GM13976 (cell line): ENCODE measurements around the gene GDF7.
"Not testable (repeated sequence)": the region's sequence is repeated elsewhere in the genome, so short reads cannot be mapped to it uniquely, and the experiment has no call there.

Experiments
- DNase-seq: peaks from one replicate; pipeline ENCODE4 v3.0.0; 2012; ENCODE audit warnings: low spot score
- in situ Hi-C: fragments of 300-500 bp; cut with MboI; formaldehyde crosslinking; loops from one replicate; pipeline ENCODE4 v1.12.0; 2022; ENCODE audit warnings: low sequenced_read_pairs, mixed read lengths, inconsistent platforms; ENCODE audit not compliant: unreplicated experiment
- TF ChIP-seq, protein P1 (sequence below): IDR thresholded peaks from 2 replicates; pipeline ENCODE4 v1.5.1; 2012; ENCODE audit warnings: borderline replicate concordance, mild to moderate bottlenecking; ENCODE audit not compliant: insufficient read depth; ENCODE audit errors: extremely low read depth, missing control alignments, control extremely low read depth

Gene GDF7

GRCh38 chr2:20706217-20706616, 39.3 kb downstream of the GDF7 start:
- TF ChIP-seq, protein P1, sequence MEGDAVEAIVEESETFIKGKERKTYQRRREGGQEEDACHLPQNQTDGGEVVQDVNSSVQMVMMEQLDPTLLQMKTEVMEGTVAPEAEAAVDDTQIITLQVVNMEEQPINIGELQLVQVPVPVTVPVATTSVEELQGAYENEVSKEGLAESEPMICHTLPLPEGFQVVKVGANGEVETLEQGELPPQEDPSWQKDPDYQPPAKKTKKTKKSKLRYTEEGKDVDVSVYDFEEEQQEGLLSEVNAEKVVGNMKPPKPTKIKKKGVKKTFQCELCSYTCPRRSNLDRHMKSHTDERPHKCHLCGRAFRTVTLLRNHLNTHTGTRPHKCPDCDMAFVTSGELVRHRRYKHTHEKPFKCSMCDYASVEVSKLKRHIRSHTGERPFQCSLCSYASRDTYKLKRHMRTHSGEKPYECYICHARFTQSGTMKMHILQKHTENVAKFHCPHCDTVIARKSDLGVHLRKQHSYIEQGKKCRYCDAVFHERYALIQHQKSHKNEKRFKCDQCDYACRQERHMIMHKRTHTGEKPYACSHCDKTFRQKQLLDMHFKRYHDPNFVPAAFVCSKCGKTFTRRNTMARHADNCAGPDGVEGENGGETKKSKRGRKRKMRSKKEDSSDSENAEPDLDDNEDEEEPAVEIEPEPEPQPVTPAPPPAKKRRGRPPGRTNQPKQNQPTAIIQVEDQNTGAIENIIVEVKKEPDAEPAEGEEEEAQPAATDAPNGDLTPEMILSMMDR = no peak
- in situ Hi-C loops = no loop called here
- DNase-seq = no peak

DNA sequence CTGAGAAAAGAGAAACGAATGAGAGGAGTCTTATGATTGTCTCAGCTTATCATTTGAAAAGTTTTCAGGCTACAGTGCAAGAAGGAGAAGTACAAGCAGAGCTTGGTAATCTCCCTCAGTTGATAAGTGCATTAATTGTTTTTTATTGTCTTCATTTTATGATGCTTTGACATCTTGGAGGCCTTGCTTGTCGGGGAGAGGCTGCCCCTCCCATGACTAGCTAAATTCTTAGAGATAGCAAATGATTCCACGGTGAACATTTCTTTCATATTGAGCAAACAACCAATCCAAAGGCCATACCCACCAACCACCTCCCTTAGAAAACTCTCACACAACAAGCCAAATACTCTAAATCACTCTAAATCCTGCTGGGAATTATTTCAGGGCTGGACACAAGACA, 39.8 kb downstream of the GDF7 start:
- in situ Hi-C loops = no loop called here
- TF ChIP-seq, protein P1 = no peak
- no peak for DNase-seq

DNA sequence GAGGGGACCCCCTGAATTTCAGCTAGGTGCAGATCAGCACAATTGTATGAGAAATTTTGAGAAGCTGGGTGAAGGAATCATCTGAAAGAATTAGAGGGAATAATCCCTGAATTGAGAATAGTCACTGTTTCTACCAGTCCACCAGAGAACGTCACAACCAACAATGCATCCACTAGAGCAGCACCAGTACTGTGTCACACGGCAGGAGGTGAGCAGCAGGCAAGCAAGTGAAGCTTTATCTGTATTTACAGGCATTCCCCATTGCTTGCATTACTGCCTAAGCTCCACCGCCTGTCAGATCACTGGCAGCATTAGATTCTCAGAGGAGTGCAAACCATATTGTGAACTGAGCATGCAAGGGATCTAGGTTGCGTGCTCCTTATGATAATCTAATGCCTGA, 40.7 kb downstream of the GDF7 start:
- DNase-seq = no peak
- in situ Hi-C loops = no loop called here
- TF ChIP-seq, protein P1 = no peak

DNA sequence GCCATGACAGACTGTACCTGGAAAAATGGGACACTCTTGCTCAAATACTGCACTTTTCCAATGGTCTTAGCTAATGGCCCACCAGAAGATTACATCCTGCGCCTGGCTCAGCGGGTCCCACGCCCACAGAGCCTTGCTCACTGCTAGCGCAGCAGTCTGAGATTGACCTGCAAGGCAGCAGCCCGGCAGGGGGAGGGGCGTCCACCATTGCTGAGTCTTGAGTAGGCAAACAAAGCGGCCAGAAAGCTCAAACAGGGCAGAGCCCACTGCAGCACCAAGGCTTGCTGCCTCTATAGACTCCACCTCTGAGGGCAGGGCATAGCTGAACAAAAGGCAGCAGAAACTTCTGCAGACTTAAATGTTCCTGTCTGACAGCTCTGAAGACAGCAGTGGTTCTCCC, 44.7 kb downstream of the GDF7 start:
- DNase-seq, in situ Hi-C loops: not testable (repeated sequence)

DNA sequence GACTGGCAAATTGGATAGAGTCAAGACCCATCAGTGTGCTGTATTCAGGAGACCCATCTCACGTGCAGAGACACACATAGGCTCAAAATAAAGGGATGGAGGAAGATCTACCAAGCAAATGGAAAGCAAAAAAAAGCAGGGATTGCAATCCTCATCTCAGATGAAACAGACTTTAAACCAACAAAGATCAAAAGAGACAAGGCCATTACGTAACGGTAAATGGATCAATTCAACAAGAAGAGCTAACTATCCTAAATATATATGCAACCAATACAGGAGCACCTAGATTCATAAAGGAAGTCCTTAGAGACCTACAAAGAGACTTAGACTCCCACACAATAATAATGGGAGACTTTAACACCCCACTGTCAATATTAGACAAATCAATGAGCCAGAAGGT, 46.6 kb downstream of the GDF7 start:
- in situ Hi-C loops, DNase-seq: not testable (repeated sequence)

DNA sequence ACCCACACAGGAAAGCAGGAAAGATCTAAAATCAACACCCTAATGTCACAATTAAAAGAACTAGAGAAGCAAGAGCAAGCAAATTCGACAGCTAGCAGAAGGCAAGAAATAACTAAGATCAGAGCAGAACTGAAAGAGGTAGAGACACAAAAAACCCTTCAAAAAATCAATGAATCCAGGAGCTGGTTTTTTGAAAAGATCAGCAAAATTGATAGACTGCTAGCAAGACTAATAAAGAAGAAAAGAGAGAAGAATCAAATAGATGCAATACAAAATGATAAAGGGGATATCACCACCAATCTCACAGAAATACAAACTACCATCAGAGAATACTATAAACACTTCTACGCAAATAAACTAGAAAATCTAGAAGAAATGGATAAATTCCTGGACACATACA, 47.5 kb downstream of the GDF7 start:
- in situ Hi-C loops, DNase-seq: not testable (repeated sequence)

DNA sequence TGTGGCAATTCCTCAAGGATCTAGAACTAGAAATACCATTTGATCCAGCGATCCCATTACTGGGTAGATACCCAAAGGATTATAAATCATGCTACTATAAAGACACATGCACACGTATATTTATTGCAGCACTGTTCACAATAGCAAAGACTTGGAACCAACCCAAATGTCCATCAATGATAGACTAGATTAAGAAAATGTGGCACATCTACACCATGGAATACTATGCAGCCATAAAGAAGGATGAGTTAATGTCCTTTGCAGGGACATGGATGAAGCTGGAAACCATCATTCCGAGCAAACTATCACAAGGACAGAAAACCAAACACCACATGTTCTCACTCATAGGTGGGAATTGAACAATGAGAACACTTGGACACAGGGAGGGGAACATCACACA, 49.2 kb downstream of the GDF7 start:
- DNase-seq, in situ Hi-C loops: not testable (repeated sequence)

DNA sequence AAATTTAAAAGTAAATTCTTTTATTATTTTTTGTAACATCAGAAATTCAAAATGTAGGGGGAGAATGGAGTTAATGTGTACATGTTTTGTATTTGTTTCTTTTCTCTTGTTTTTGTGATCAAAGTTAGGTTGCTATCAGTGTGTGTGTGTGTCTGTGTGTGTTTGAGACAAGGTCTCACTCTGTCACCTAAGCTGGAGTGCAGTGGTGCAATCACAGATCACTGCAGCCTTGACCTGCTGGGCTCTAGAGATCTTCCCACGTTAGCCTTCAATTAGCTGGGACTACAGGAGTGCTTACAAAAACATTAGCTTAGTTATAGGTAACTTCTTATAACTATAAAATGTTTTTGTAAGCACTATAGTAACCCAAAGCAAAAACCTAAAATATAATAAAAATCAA, 50.7 kb downstream of the GDF7 start:
- TF ChIP-seq, protein P1 = no peak
- in situ Hi-C loops = no loop called here
- no peak for DNase-seq

GRCh38 chr2:20722592-20723240, 55.8 kb downstream of the GDF7 start:
- in situ Hi-C loops = no loop called here
- DNase-seq = no peak
- TF ChIP-seq, protein P1 = no peak
